Heart left ventricle (tissue), 16 donors: ENCODE measurements around the gene SELENOF. TPM values are rescaled to one million over a fixed set of nuclear protein-coding genes. Genes with fewer than 3 reads are reported as not detected.
"Not testable (repeated sequence)": the region's sequence is repeated elsewhere in the genome, so short reads cannot be mapped to it uniquely, and the experiment has no call there.

ENCODE experiments used
- ATAC-seq, 4 donors: fragments of 200-7000 bp; cut with Tn5 transposase; one replicate each; pipeline ENCODE4 v1.9.1; 2020 to 2022; ENCODE audit warnings: moderate library complexity in 4 of 4, mild to moderate bottlenecking in 3 of 4, moderate number of reproducible peaks in 1 of 4
- DNase-seq, 5 donors: peaks; one replicate each; pipeline ENCODE4 v3.0.0-alpha.2; 2020
- H3K27ac ChIP-seq, 12 donors: fragments of 200-600 bp; sonication (generic) in 4 of 12; one replicate each; pipeline versions ENCODE4 v1.5.0 to v1.8.0; 2016 to 2022; ENCODE audit warnings: mild to moderate bottlenecking in 2 of 12
- H3K27me3 ChIP-seq, 9 donors: fragments of 200-600 bp; sonication (generic) in 2 of 9; one replicate each; pipeline versions ENCODE4 v1.5.1 to v1.8.0; 2016 to 2022; ENCODE audit warnings: mild to moderate bottlenecking in 3 of 9
- H3K36me3 ChIP-seq, 9 donors: fragments of 200-600 bp; sonication (generic) in 2 of 9; one replicate each; pipeline versions ENCODE4 v1.5.0 to v1.8.0; 2018 to 2022; ENCODE audit warnings: mild to moderate bottlenecking in 2 of 9
- H3K4me1 ChIP-seq, 12 donors: fragments of 200-600 bp; sonication (generic) in 4 of 12; one replicate each; pipeline versions ENCODE4 v1.5.0 to v1.8.0; 2016 to 2022; ENCODE audit warnings: mild to moderate bottlenecking in 3 of 12
- H3K4me3 ChIP-seq, 12 donors: fragments of 200-600 bp; sonication (generic) in 4 of 12; one replicate each; pipeline versions ENCODE4 v1.5.0 to v1.8.0; 2017 to 2022; ENCODE audit warnings: mild to moderate bottlenecking in 9 of 12, moderate library complexity in 4 of 12
- H3K9me3 ChIP-seq, 12 donors: fragments of 200-600 bp; sonication (generic) in 4 of 12; one replicate each; pipeline versions ENCODE4 v1.5.0 to v1.8.0; 2016 to 2022; ENCODE audit warnings: mild to moderate bottlenecking in 1 of 12
- CTCF ChIP-seq, 12 donors: fragments of 200-600 bp; sonication (generic) in 4 of 12; IDR thresholded peaks; one replicate each; pipeline versions ENCODE4 v1.5.0 to v1.8.0; 2018 to 2022; ENCODE audit warnings: antibody characterized with exemption in 12 of 12, mild to moderate bottlenecking in 5 of 12
- POLR2A ChIP-seq, 2 donors: fragments of 450-650 bp; IDR thresholded peaks; one replicate each; pipeline ENCODE4 v1.6.1; 2017; ENCODE audit warnings: antibody characterized with exemption in 2 of 2, mild to moderate bottlenecking in 2 of 2, moderate library complexity in 2 of 2
- WGBS, 4 donors: extraction: QIAGEN DNeasy Blood & Tissue Kit in 2 of 4; methylation state at CpG; one replicate each; pipeline versions ENCODE4 v1.1.5 to v1.1.7; 2013 to 2018; 5-methylcytosine and 5-hydroxymethylcytosine counted together
- intact Hi-C, 10 donors: fragments of 100-400 bp; cut with DNase I; formaldehyde crosslinking; loops; one replicate each; pipeline versions ENCODE4 v1.11.1 to v1.14.2; 2022
- polyA plus RNA-seq, 2 donors: library from polyadenylated mRNA; stranded (reverse); fragments of 200-250 nt; gene quantifications; one replicate each; pipeline ENCODE4 v1.2.3, GENCODE V29; 2013
- total RNA-seq, 9 donors: library from RNA; depleted of rRNA in 2 of 9; stranded (reverse); fragments of >200 nt in 2 of 9; fragmentation: NEBNext Ultra II Directional in 3 of 9; extraction: Animal tissue kit (Norgen Biotek cat#: 25700) in 3 of 9; gene quantifications; one replicate each; pipeline versions ENCODE4 v1.1.0 to v1.2.4, GENCODE V29; 2016 to 2023
- donor health status: ischemic (EF 13 %, LVEDD 7.1; RV severe dilation, severe dysfunction).
- donor health status: healthy with polysubstance abuse.
- donor health status: DM: no; HTN: yes; CAD: no.
- donor health status: DM: no; HTN: no; CAD: no.
- donor health status: ischemic (EF 25% LVEDD 6.9; RV normal size, moderate dysfunction).
- donor health status: ischemic (EF 25% LVEDD 5.7; RV mildly dilated, moderate dysfunction).
- donor health status: healthy.
- donor health status: DM: yes; HTN: yes; CAD: no.
- donor health status: ischemic (EF 35%, LVEDD 5.7; RV mildly dilated, moderate dysfunction).
- donor health status: nonischemic (EF 11% LVEDD 7.7; RV severe dilation, severe dysfunction).
- donor health status: DM: yes; HTN: yes; CAD: no.
- donor health status: PGD.
- donor health status: ischemic (EF 29% LVEDD 5.4; RV normal size, mild dysfunction).
- donor health status: nonischemic (EF 23%, LVEDD 6.1; RV moderate dilation, normal function).

SELENOF gene
- total and polyA plus RNA-seq, 11 donors, result 46.8 to 125 (median 76.1) TPM

GRCh38 chr1:86823386-86823785 lies 90.5 kb downstream of the SELENOF start:
- Histone ChIP-seq H3K27ac (no peak overlapping the region), H3K27me3 (no peaks in the 10 kb centered on the region), H3K9me3 (peaks cover 0 to 2% (median 0%) of the 10 kb centered on the region in 12 donors), H3K4me3 (no peak overlapping the region), H3K36me3 (no peaks in the 10 kb centered on the region), H3K4me1 (no peaks in the 10 kb centered on the region)
- no peak for DNase-seq
- intact Hi-C loops, result no loop called here
- ATAC-seq, result no peak
- WGBS, 4 donors, result 53 to 66% (median 64%) methylated on average over 2 of the region's 2 CpGs
- TF ChIP-seq CTCF (IDR thresholded peaks at IDR 0.05), result no peak
- no peak for TF ChIP-seq POLR2A (IDR thresholded peaks at IDR 0.05)

- DNase-seq (no peak), ATAC-seq (no peak)
Measured at GRCh38 chr1:86822459-86822858, 91.5 kb downstream of the SELENOF start.

GRCh38 chr1:86821956-86822355 lies 92.0 kb downstream of the SELENOF start:
- H3K36me3 ChIP-seq, result no peaks in the 10 kb centered on the region
- H3K27ac ChIP-seq, result no peak overlapping the region
- no peak for TF ChIP-seq CTCF (IDR thresholded peaks at IDR 0.05)
- no peak for TF ChIP-seq POLR2A (IDR thresholded peaks at IDR 0.05)
- peaks cover 0 to 2% (median 0%) of the 10 kb centered on the region in 12 donors for H3K9me3 ChIP-seq
- no peak overlapping the region for H3K4me3 ChIP-seq
- H3K27me3 ChIP-seq, result no peaks in the 10 kb centered on the region
- no peak for ATAC-seq
- intact Hi-C loops, result no loop called here
- H3K4me1 ChIP-seq, result no peaks in the 10 kb centered on the region
- no peak for DNase-seq
- WGBS, 4 donors, result 9 to 14% (median 13%) methylated on average over 1 of the region's 1 CpG

More at GRCh38 chr1:86822459-86822858, 91.5 kb downstream of the SELENOF start:
- H3K27ac ChIP-seq, result no peak overlapping the region
- H3K27me3 ChIP-seq, result no peaks in the 10 kb centered on the region
- no peaks in the 10 kb centered on the region for H3K4me1 ChIP-seq
- H3K4me3 ChIP-seq, result no peak overlapping the region
- no peak for TF ChIP-seq CTCF (IDR thresholded peaks at IDR 0.05)
- no peak for TF ChIP-seq POLR2A (IDR thresholded peaks at IDR 0.05)
- intact Hi-C loops, result no loop called here
- peaks cover 0 to 2% (median 0%) of the 10 kb centered on the region in 12 donors for H3K9me3 ChIP-seq
- H3K36me3 ChIP-seq, result no peaks in the 10 kb centered on the region
- WGBS, 4 donors, result 42 to 56% (median 51%) methylated on average over 4 of the region's 4 CpGs

GRCh38 chr1:86819970-86820369 lies 94.0 kb downstream of the SELENOF start:
- DNase-seq, H3K4me3 ChIP-seq, H3K36me3 ChIP-seq, H3K27ac ChIP-seq, H3K4me1 ChIP-seq, H3K27me3 ChIP-seq, H3K9me3 ChIP-seq, ATAC-seq, intact Hi-C loops: not testable (repeated sequence)
- 59 to 80% (median 61%) methylated on average over 5 of the region's 5 CpGs for WGBS, 4 donors

GRCh38 chr1:86817246-86817826 lies 96.6 kb downstream of the SELENOF start:
- intact Hi-C loops, DNase-seq, H3K4me3 ChIP-seq, H3K4me1 ChIP-seq, ATAC-seq, H3K27me3 ChIP-seq, H3K9me3 ChIP-seq, H3K27ac ChIP-seq, H3K36me3 ChIP-seq: not testable (repeated sequence)
- WGBS, 4 donors, result 76 to 95% (median 82%) methylated on average over 4 to 5 of the region's 5 CpGs

- H3K27me3 ChIP-seq, intact Hi-C loops, H3K4me1 ChIP-seq, ATAC-seq, H3K4me3 ChIP-seq, H3K36me3 ChIP-seq, H3K27ac ChIP-seq, DNase-seq: not testable (repeated sequence)
- WGBS, 4 donors, result 51 to 89% (median 84%) methylated on average over 3 to 4 of the region's 5 CpGs
- H3K9me3 ChIP-seq, result peaks cover 0 to 11% (median 0%) of the 10 kb centered on the region in 12 donors
Measured at GRCh38 chr1:86814118-86814517, 99.8 kb downstream of the SELENOF start.
